ENCODE data around the gene DQX1.
A peak's percentile ranks its signal among the peaks of the same experiment; 100 is the strongest.
"Not testable (repeated sequence)": the region's sequence is repeated elsewhere in the genome, so short reads cannot be mapped to it uniquely, and the experiment has no call there.

The DQX1 gene

GRCh38 chr2:74491648-74492544, 34.1 kb downstream of the DQX1 start:
- DNase-seq = no peak

DNA sequence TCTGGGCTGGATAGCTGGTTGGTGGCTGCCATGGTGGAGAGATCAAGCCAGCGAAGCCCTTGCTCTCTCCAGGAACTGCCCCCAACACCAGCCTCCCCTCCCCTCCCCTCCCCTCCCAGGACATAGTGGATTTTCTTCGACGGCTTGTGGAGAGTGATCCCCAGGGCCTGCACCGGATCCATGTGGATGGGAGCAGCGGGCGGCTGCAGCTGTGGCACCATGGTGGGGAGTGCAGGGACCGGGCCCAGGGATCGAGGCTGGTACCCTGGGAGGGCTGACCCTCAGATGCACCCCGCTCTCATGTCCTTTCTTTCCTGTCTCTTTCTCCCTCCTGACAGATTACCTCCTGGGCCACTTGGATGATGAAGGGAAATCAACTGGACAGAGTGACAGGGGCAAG, 36.1 kb downstream of the DQX1 start:
- DNase-seq = no peak

GRCh38 chr2:74488643-74489481, 37.2 kb downstream of the DQX1 start:
- no peak for DNase-seq

- no peak for DNase-seq
These were observed 39.9 kb downstream of the DQX1 start for GRCh38 chr2:74486141-74486540.

DNA sequence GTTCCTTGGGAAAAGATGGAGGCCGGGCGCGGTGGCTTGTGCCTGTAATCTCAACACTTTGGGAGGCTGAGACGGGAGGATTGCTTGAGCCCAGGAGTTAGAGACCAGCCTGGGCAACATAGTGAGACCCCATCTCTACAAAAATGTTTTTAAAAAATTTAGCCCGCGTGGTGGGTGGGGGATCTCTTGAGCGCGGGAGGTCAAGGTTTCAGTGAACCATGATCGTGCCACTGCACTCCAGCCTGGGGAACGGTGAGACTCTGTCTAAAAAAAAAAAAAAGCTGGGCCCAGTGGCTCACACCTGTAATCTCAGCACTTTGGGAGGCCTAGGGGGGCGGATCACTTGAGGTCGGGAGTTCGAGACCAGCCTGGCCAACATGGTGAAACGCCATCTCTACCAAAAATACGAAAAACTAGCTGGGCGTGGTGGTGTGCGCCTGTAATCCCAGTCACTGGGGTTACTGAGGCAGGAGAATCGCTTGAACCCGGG, 42.3 kb downstream of the DQX1 start:
- DNase-seq = not testable (repeated sequence)

DNA sequence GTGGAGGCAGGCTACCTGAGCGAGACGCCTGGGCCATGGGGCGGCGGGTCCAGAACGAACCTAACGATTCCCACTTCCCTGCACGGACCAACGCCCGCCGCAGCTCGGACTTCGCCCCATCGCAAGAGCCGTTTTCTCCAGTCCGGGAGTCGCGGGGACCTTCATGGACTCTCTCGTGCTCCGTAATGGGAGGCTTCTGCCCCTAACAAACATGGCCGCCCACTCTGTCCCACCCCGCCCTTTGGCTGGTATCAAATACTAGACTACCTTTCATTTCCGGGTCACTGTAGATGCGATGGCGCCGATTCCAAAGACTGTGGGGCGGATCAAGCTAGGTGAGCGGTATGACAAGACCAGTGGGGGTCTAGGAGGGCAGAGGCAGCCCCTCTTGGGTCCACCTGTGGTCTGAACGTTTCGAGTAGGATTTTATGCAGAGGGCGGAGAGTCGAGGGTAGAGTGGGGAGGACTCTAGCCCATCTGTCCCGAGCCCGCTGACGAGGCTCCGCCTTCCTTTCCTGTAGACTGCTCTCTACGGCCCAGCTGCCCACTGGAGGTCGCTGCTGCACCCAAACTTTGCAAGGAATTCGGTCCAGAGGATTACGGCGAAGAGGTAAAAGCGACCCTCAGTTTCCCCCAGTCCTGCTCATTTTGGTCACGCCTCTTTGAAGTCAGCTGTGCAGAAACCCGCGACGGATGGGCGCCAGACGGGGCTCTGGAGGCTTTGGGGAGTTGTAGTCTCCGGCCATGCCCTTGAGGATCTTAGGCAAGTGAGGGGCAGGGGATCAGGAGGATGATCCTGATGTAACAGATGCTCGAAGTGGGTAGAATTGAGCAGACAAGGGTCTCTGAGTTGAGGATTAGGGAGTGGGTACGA, 43.0 kb downstream of the DQX1 start, which contains the start of the genes CCDC142 and TTC31:
Gene CCDC142 (minus strand): TSS at position 198 of the 874 bp plus-strand sequence. CDS start 161 bp downstream, at position 37.
Gene TTC31 (plus strand): TSS at position 281 of the 874 bp plus-strand sequence. CDS start 15 bp downstream, at position 296.
- DNase-seq = peak; percentile 95 to 96

DNA sequence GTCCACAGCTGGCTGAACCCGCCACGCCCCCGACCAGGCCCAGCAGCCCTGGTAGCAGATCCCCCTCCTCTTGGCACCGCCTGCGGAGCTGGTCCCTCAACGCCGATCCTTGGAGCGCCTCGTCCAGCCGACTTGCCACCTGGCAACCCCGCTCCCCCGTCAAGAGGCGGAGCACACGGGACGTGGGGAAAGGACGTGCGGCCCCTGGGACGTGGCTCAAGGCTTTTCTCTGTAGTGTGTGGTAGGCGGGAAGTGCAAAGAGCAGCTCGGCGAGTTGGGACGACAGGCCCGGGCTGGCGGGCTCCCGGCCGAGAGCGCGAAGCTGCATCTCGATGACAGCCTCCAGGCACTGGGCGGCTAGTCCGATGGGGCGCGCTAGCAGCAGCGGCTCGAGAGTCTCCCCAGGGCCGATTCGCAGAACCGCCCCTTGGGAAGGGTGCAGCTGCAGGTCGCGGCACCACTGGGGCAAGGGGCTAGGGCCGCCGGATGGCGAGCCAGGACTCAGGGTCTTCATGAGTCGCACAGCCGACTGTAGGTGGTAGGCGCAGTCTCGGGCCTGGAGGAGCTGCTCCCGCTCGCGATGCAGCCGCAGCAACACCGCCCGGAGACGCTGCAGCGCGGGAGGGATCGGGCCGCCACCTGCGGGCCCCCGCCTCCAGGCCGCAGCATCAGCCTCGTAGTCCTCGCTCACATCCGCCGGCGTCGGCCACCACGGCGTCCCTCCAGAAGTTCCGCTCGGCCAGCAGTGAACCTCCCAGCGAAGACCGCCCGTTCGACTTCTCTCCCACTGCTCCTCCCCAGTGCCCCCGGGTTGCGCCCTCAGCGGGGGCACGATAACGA, 43.9 kb downstream of the DQX1 start:
- peak in 1 of 2 experiments; percentile 77 for DNase-seq

DNA sequence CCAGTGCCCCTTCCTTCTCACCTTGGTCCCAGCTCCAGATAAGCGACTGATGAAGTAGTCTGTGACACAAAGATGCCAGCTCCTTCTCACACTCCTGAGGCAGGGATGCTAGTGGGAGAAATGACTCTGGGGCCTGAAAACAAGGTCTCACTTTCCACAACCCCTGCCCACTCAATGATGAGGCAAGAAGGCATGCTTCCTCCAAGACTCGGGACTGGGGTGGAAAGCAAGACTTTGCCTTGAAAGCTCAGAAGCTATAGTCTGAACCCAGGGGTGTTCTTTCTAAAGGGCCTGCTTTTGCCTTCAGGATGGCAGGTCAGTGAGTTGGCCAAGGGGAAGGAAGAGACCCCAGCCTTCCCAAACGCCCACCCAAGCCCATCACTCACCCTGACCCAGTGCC, 44.6 kb downstream of the DQX1 start:
- no peak for DNase-seq

DNA sequence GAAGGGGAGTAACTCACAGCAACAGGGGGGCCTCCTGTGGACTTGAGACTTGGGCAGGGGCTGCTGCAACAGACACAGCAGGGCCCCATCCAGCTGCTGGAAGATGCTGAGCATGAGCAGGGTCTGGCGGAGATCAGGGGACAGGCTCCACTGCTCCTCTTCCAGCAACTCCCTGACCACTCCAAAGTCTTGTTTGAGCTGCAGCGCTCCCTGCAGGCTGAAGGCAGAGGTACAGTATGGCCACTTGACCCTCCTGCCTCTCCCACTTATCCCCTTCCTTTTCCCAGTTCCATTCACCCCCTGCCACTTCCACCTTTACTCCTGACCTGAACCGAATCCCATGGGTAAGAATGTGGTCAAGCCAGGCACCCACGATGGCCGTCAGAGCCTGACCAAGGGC, 51.1 kb downstream of the DQX1 start:
- peak in 1 of 2 experiments; percentile 9 for DNase-seq

DNA sequence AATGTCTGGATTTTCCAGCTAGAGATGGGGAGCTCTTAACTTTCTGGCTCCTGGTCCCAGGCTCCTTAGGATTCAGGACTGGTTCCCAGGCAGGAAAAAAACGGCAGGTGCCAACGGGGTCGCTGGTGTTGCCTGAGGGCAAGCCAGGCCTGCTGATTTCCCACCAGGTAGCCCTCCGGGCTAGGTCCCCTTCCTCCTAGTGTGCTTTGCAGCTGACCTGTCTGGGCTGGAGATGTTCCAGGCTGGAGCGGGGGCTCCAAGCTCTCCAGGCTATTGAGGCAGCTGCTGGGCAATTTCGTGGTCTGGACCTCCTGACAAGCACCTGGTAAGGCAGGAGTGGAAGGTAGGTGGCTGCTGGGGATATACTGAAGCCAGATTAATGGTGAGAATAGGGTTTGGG, 51.5 kb downstream of the DQX1 start:
- no peak for DNase-seq

DNA sequence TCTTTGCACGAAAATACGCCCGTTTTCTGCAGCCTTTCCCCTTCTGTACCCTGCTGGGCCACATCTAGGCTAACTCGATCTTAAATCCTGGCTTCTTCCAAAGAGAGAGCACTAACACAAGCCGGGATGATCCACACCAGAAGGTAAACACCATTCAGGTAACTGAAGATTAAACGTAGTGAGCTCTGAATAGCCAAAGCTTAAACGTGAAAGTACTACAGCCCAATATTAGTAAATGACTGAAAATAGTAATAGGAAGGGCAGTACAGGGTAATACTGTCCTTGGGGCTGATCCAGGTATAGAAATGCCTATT, 53.1 kb downstream of the DQX1 start:
- no peak for DNase-seq

DNA sequence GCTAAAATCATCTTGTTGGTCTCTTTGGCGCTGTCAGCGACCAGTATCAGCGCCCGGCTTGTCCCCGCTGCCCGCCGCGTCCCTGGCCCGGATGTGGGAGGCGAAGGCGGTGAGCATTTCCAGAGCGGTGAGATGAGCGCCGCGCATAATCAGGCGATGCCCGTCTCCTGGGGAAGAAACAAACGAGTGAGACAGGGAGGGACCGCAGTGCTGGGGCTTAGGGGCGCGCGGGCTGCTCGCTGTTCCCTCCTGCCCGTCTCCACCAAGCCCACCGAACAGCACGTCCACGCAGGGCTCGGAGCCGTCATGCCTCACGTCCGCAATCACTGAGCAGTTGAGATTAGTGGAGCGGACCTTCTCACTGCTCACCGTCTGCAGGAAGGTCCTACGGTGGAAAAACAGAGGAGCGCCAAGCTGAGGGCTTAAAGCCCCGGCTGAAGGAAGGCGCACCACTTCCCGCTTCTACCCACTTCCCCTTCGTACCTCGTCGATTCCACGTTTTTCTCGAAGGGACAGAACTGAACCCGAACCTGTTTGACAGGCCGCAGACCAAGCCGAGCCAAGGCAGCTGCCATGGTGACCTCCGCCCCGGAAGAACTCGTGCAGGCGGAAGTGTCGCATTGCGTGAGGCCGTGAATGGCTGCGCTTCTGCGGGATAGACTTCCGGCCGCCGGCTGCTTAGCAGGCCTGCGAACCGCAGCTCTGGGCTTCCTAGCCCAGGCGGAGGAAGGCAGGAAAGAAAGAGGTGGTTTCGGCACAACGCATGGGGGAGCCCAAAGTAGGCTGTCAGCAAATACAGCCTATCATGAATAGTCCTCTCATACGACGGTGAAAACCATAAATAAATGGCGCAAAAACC, 53.7 kb downstream of the DQX1 start, which contains the start of gene MRPL53:
Gene MRPL53 (minus strand): TSS at position 595 of the 859 bp plus-strand sequence. CDS start 20 bp downstream, at position 575.
- peak; percentile 87 to 95 for DNase-seq

- no peak for DNase-seq
These were observed 54.5 kb downstream of the DQX1 start for GRCh38 chr2:74471332-74472065.

DNA sequence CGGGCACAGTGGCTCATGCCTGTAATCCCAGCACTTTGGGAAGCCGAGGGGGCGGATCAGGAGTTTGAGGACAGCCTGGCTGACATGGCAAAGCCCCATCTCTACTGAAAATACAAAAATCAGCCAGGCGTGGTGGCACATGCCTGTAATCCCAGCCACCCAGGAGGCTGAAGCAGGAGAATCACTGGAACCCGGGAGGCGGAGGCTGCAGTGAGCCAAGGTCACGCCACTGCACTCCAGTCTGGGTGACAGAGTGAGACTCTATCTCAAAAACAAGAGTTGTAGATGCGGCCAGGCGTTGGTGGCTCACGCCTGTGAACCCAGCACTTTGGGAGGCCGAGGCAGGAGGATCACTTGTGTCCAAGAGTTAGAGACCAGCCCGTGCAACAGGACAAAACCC, 55.3 kb downstream of the DQX1 start:
- not testable (repeated sequence) for DNase-seq

All from NCI-H526 (cell line).